A673 (cell line): Measurements from ENCODE around the gene NPIPB2. TPM values are rescaled to one million over a fixed set of nuclear protein-coding genes. Genes with fewer than 3 reads are reported as not detected.

ENCODE experiments used
- BruUV-seq: library from RNA; stranded (reverse); fragments of 400-500 nt; replicated peaks from 2 replicates; lab custom pipeline; 2021; lab: Mats Ljungman, UMichigan
- CTCF ChIA-PET: fragments of 300-600 bp; sonication (Branson Sonifier 250); formaldehyde crosslinking; loops from one replicate; lab custom pipeline; 2022; ENCODE audit warnings: antibody characterized with exemption; lab: Charles Lee
- POLR2A ChIA-PET: fragments of 300-600 bp; sonication (Branson Sonifier 250); formaldehyde crosslinking; loops from one replicate; lab custom pipeline; 2022; ENCODE audit warnings: antibody characterized with exemption; ENCODE audit not compliant: low non-redundant PET; lab: Charles Lee
- DNase-seq: peaks from one replicate; pipeline ENCODE4 v3.0.0-alpha.2; 2015; ENCODE audit warnings: low spot score
- H3K27ac ChIP-seq: fragments of 200-600 bp; sonication (generic); 2 replicates; pipeline ENCODE4 v1.5.1; 2016; ENCODE audit warnings: mixed run types, low read depth, mild to moderate bottlenecking, mixed read lengths, antibody characterized with exemption, low read length; ENCODE audit not compliant: poor library complexity, severe bottlenecking
- H3K27me3 ChIP-seq: fragments of 200-600 bp; sonication (generic); replicated peaks from 2 replicates; pipeline ENCODE4 v1.6.1; 2017; ENCODE audit warnings: mixed run types, low read depth, mild to moderate bottlenecking, mixed read lengths, antibody characterized with exemption, low read length; ENCODE audit not compliant: insufficient read depth, poor library complexity
- H3K36me3 ChIP-seq: fragments of 200-600 bp; sonication (generic); 2 replicates; pipeline ENCODE4 v1.6.1; 2016; ENCODE audit warnings: mixed run types, mild to moderate bottlenecking, mixed read lengths, antibody characterized with exemption, low read length; ENCODE audit not compliant: insufficient read depth, poor library complexity, severe bottlenecking
- H3K4me1 ChIP-seq: fragments of 200-600 bp; sonication (generic); 2 replicates; pipeline ENCODE4 v1.6.1; 2017; ENCODE audit warnings: mixed run types, mild to moderate bottlenecking, mixed read lengths, antibody characterized with exemption, low read length; ENCODE audit not compliant: insufficient read depth, poor library complexity, severe bottlenecking
- H3K4me3 ChIP-seq: fragments of 200-600 bp; sonication (generic); 2 replicates; pipeline ENCODE4 v1.5.1; 2016; ENCODE audit warnings: low read depth, mixed run types, mild to moderate bottlenecking, mixed read lengths, low read length; ENCODE audit not compliant: poor library complexity, severe bottlenecking
- H3K9me3 ChIP-seq: fragments of 200-600 bp; sonication (generic); 2 replicates; pipeline ENCODE4 v1.6.1; 2016; ENCODE audit warnings: mixed run types, low read depth, mild to moderate bottlenecking, mixed read lengths, antibody characterized with exemption, low read length; ENCODE audit not compliant: poor library complexity, severe bottlenecking
- EZH2 ChIP-seq: fragments of 200-600 bp; sonication (generic); IDR thresholded peaks from 2 replicates; pipeline ENCODE4 v1.6.1; 2017; ENCODE audit warnings: borderline replicate concordance, low read depth, mild to moderate bottlenecking, mixed read lengths, antibody characterized with exemption, low read length; ENCODE audit not compliant: poor library complexity, severe bottlenecking
- intact Hi-C: fragments of 100-400 bp; cut with micrococcal nuclease; formaldehyde crosslinking; loops from one replicate; pipeline ENCODE4 v1.10.0; 2022; ENCODE audit not compliant: unreplicated experiment
- total RNA-seq: library from RNA; stranded (reverse); gene quantifications from 2 replicates; pipeline ENCODE4 v1.2.3, GENCODE V29; 2021
- TF ChIP-seq, protein P1 (sequence below): fragments of 300-800, 200-600 bp; sonication (generic); conservative IDR thresholded peaks from 2 replicates; pipeline ENCODE4 v1.5.1; 2017; ENCODE audit warnings: low read depth, mild to moderate bottlenecking, antibody characterized with exemption, low read length, moderate library complexity, mixed read lengths

The NPIPB2 gene
- total RNA-seq, 1 experiment from 2014 or later = 9.6 TPM

- intact Hi-C loops = loop anchor here (10.0 kb wide), 1 partner anchor 187 kb away; no protein-coding TSS in a partner anchor
- Histone ChIP-seq H3K27me3 (no peaks in the 10 kb centered on the region), H3K4me3 (no peak overlapping the region), H3K9me3 (no peaks in the 10 kb centered on the region), H3K27ac (no peak overlapping the region), H3K4me1 (peaks cover under 1% of the 10 kb centered on the region), H3K36me3 (peaks cover 73% of the 10 kb centered on the region)
- POLR2A ChIA-PET = no interaction called here
- CTCF ChIA-PET = no interaction called here
- no peak for DNase-seq
- no peak for TF ChIP-seq EZH2
- TF ChIP-seq, protein P1, sequence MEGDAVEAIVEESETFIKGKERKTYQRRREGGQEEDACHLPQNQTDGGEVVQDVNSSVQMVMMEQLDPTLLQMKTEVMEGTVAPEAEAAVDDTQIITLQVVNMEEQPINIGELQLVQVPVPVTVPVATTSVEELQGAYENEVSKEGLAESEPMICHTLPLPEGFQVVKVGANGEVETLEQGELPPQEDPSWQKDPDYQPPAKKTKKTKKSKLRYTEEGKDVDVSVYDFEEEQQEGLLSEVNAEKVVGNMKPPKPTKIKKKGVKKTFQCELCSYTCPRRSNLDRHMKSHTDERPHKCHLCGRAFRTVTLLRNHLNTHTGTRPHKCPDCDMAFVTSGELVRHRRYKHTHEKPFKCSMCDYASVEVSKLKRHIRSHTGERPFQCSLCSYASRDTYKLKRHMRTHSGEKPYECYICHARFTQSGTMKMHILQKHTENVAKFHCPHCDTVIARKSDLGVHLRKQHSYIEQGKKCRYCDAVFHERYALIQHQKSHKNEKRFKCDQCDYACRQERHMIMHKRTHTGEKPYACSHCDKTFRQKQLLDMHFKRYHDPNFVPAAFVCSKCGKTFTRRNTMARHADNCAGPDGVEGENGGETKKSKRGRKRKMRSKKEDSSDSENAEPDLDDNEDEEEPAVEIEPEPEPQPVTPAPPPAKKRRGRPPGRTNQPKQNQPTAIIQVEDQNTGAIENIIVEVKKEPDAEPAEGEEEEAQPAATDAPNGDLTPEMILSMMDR = no peak
- no TSS peak for BruUV-seq
These were observed 64.5 kb downstream of the NPIPB2 start for GRCh38 chr16:11877374-11877773.

Other genes starting within 250 kb of the NPIPB2 start
- 17.0 and 17.6 TPM in 2 replicates for gene TXNDC11, start 199.2 kb downstream of the NPIPB2 start, total RNA-seq
- gene ZC3H7A, start 144.8 kb downstream of the NPIPB2 start, total RNA-seq = 65.0 and 67.2 TPM in 2 replicates
- 313 and 365 TPM in 2 replicates for gene RSL1D1, start 90.5 kb downstream of the NPIPB2 start, total RNA-seq
- 198 and 216 TPM in 2 replicates for gene GSPT1, start 26.1 kb downstream of the NPIPB2 start, total RNA-seq
- not detected in 2 replicates for gene TNFRSF17, start 23.2 kb upstream of the NPIPB2 start, total RNA-seq
- 10.1 and 14.3 TPM in 2 replicates for gene SNX29, start 34.7 kb upstream of the NPIPB2 start, total RNA-seq